Epithelial cell of prostate (primary cell): ENCODE data around the gene TMEM161B.
A peak's percentile ranks its signal among the peaks of the same experiment; 100 is the strongest.
"Not testable (repeated sequence)": the region's sequence is repeated elsewhere in the genome, so short reads cannot be mapped to it uniquely, and the experiment has no call there.

ENCODE experiments used
- DNase-seq: peaks from one replicate; pipeline ENCODE4 v3.0.0-alpha.2; 2011; ENCODE audit warnings: low read depth, low spot score
- H3K27ac ChIP-seq: fragments of 450-650 bp; 2 replicates; pipeline ENCODE4 v1.5.1; 2017; ENCODE audit warnings: mild to moderate bottlenecking

Gene TMEM161B

DNA sequence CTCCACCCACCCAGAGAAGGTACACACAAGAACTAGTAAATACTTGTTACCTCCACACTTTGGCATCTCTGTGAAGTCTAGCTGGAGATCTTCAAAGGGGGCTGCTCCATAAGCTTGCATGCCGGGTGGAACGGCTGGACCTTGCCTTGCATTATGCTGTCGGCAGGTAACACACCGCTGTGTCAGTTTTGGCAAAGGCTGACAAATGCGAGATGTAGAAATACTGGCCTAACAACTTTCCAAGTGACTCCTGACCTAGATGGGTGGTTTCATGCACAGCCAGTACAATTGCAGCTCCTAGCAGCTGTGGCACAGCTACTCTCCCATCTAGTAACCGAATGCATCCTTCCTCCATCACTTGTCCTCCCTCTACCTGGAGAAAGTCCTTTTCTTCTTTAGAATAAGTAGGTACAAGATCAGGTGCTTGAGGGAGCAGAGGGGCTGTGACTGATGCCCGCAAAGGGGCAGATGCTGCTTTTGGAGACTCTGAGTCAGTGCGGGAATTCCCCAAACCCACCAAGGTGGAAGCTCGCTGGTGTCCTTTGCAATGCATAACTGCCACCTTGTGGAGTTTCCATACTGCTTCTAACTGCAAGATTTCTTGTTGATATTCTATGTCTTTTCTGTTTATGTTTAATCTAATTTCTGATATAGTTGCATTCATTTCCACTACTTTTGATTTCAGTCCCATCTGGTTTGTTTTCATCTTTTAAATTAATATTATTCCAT is 78.4 kb downstream of the TMEM161B start:
- no peak overlapping the region for H3K27ac ChIP-seq
- DNase-seq, result peak; percentile 2

GRCh38 chr5:88189484-88189883 is 79.2 kb downstream of the TMEM161B start:
- DNase-seq, result not testable (repeated sequence)

DNA sequence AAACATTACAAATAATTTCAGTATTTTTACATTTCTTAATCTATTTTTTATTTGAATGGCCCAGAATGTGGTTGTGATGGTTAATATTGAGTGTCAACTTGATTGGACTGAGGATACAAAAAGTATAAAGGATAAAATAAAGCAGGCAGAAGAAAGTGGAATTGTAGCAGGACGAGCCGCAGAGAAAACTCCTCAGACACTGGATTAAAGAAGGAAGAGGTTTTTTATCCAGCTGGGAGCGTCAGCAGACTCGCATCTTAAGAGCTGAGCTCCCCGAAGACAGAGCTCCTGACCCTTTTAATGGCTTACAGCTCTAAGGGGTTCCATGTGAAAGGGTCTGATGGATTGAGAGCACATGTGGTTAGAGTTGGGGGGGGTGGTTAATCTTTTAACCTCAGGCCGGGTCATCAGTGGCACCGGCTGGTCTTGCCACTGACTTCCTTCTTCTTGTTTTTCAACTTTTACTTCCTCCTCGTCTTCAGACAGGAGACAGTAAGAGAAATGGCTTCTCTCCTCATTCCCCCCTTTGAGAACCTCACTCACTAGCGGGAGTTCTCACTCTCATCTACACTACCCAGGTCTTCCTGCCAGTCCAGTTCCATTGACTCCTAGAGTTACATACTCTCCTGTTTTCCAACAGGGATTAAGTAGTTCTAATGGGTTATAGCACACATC is 80.0 kb downstream of the TMEM161B start:
- no peak for DNase-seq
- no peak overlapping the region for H3K27ac ChIP-seq

More at GRCh38 chr5:88189484-88189883, 79.2 kb downstream of the TMEM161B start:
- H3K27ac ChIP-seq, result not testable (repeated sequence)

DNA sequence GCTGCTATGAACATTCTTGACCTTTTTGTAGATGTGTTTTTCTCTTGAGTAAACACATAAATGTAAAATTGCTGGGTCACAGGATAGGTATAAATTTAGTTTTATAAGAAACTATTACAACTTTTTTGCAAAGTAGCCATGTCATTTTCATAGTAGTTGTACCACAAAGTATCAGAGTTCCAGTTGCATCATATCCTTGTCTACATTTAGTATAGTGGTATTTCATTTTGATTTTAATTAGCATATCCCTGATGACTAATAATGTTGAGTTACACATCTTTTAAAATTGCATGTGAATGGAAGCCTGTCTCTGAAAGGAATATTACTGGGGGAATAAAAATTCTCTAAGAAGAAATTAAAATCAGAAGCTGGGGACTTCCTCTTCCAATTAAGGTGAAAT is 85.4 kb downstream of the TMEM161B start:
- no peak for DNase-seq
- peak overlapping the region; percentile 1 for H3K27ac ChIP-seq

- H3K27ac ChIP-seq, DNase-seq: not testable (repeated sequence)
These were observed 91.2 kb downstream of the TMEM161B start for GRCh38 chr5:88177486-88177885.

DNA sequence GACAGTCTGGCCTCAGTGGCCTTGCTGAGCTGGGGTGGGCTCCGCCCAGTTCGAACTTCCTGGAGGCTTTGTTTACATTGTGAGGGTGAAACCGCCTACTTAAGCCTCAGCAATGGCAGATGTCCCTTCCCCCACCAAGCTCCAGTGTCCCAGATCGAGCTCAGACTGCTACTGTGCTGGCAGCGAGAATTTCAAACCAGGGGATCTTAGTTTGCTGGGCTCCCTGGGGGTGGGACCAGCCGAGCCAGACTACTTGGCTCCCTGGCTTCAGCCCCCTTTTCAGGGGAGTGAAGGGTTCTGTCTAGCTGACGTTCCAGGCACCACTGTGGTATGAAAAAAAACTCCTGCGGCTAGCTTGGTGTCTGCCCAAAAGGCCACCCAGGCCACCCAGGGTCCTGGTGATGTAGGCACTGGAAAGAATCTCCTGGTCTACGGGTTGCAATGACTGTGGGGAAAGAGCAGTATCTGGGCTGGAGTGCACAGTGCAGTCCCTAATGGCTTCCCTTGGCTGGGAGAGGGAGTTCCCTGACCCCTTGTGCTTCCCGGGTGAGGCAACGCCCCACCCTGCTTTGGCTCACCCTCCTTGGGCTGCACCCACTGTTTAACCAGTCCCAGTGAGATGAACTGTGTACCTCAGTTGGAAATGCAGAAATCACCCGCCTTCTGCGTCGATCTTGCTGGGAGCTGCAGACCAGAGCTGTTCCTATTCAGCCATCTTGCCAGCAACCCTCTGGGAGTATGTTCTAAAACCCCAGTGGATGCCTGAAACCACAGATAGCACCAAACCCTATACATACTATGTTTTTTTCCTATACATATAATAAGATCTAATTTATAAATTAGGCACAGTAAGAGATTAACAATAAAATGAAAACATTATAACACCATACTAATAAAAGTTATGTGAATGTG is 95.5 kb downstream of the TMEM161B start:
- H3K27ac ChIP-seq, result no peak overlapping the region
- no peak for DNase-seq

- no peak overlapping the region for H3K27ac ChIP-seq
- DNase-seq, result no peak
These were observed 109.1 kb downstream of the TMEM161B start for GRCh38 chr5:88159591-88159990.

GRCh38 chr5:88158056-88158455 is 110.6 kb downstream of the TMEM161B start:
- H3K27ac ChIP-seq, result no peak overlapping the region
- no peak for DNase-seq

GRCh38 chr5:88154891-88155290 is 113.8 kb downstream of the TMEM161B start:
- no peak overlapping the region for H3K27ac ChIP-seq
- DNase-seq, result no peak

- DNase-seq, result no peak
- H3K27ac ChIP-seq, result no peak overlapping the region
These were observed 117.9 kb downstream of the TMEM161B start for GRCh38 chr5:88150747-88151146.

DNA sequence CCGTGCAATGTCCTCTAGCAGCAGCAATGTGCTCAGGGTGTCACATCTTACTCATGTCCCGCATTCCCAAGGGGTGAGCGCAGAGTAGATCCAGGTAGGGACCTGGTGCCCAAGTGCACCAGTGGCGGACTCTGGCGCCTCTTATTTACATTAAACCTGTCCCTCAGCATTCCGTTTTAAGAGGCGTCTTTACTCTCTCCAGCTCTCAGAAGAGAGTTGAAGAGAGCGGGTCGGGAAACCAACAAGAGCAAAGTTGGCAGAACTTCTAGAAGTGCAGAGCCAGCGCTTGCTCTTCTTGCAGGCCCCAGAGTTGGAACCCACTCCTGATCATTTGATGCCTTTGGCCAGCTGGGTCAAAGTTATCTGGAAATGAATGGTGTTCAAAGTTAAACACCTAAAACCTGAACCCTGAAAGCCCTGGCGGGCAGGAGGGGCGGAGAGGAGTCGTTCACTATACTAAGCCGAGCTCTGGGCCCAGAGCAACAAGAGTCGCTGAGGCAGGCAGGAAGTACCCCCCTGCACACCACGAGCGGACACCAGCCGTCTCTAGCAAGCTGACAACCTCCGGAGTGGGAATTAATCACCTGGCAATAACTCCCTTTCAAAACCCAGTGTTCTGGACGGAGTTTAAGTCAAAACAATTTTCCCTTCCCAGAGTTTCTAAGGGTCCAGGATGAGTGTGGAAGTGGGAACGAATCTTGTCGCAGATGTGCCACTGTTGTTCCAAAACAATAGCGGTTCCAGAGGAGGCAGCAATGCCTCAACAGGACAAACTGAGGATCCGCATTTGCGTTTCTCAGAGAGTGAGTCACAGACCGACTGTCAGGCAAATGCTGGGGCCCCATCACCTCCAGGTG is 122.8 kb downstream of the TMEM161B start:
- peak; percentile 10 for DNase-seq

GRCh38 chr5:88145221-88145610 is 123.4 kb downstream of the TMEM161B start:
- H3K27ac ChIP-seq, result no peak overlapping the region
- DNase-seq, result no peak

More for the DNA sequence above, 122.8 kb downstream of the TMEM161B start:
- no peak overlapping the region for H3K27ac ChIP-seq
